A673 (cell line): ENCODE measurements around the gene CD19.

Experiments used
- EZH2 ChIP-seq: fragments of 200-600 bp; sonication (generic); IDR thresholded peaks from 2 replicates; pipeline ENCODE4 v1.6.1; 2017; ENCODE audit warnings: borderline replicate concordance, low read depth, mild to moderate bottlenecking, mixed read lengths, antibody characterized with exemption, low read length; ENCODE audit not compliant: poor library complexity, severe bottlenecking
- TF ChIP-seq, protein P1 (sequence below): fragments of 300-800, 200-600 bp; sonication (generic); conservative IDR thresholded peaks from 2 replicates; pipeline ENCODE4 v1.5.1; 2017; ENCODE audit warnings: low read depth, mild to moderate bottlenecking, antibody characterized with exemption, low read length, moderate library complexity, mixed read lengths

DNA sequence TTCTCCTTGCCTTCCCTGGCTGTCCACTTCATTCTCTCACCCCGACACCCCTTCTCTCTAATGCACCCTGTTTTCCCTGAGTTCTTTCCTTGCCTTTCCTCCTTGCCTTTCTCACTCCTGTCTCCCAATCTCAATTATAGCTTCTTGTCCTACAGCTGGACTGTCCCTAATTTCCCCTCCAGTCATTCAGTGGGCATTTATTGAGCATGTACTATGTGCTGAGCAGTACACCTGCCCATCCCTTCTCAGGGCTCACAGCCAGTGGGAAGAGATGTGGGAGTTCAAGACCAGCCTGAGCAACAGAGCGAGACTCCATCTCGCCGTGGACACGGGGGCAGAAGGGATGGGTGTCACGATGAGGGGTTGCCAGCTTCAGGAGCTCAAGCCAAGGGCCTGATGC, 47.7 kb upstream of the CD19 start:
- TF ChIP-seq, protein P1, sequence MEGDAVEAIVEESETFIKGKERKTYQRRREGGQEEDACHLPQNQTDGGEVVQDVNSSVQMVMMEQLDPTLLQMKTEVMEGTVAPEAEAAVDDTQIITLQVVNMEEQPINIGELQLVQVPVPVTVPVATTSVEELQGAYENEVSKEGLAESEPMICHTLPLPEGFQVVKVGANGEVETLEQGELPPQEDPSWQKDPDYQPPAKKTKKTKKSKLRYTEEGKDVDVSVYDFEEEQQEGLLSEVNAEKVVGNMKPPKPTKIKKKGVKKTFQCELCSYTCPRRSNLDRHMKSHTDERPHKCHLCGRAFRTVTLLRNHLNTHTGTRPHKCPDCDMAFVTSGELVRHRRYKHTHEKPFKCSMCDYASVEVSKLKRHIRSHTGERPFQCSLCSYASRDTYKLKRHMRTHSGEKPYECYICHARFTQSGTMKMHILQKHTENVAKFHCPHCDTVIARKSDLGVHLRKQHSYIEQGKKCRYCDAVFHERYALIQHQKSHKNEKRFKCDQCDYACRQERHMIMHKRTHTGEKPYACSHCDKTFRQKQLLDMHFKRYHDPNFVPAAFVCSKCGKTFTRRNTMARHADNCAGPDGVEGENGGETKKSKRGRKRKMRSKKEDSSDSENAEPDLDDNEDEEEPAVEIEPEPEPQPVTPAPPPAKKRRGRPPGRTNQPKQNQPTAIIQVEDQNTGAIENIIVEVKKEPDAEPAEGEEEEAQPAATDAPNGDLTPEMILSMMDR, result no peak
- no peak for TF ChIP-seq EZH2
